Esophagus squamous epithelium (tissue), 4 donors: ENCODE measurements around the gene TBXA2R.

Experiments
- POLR2A ChIP-seq, 4 donors: fragments of 450-650 bp; IDR thresholded peaks; one replicate each; pipeline ENCODE4 v1.6.1; 2017; ENCODE audit warnings: antibody characterized with exemption in 4 of 4, mild to moderate bottlenecking in 4 of 4, moderate library complexity in 3 of 4
- TF ChIP-seq, protein P1 (sequence below), 6 experiments: fragments of 450-650 bp in 4 of 6; fragments of 200-600 bp in 2 of 6; sonication (generic) in 2 of 6; IDR thresholded peaks; one replicate each; pipeline ENCODE4 v1.5.1; 2016 to 2019; ENCODE audit warnings: antibody characterized with exemption in 6 of 6, mild to moderate bottlenecking in 4 of 6, moderate library complexity in 4 of 6

DNA sequence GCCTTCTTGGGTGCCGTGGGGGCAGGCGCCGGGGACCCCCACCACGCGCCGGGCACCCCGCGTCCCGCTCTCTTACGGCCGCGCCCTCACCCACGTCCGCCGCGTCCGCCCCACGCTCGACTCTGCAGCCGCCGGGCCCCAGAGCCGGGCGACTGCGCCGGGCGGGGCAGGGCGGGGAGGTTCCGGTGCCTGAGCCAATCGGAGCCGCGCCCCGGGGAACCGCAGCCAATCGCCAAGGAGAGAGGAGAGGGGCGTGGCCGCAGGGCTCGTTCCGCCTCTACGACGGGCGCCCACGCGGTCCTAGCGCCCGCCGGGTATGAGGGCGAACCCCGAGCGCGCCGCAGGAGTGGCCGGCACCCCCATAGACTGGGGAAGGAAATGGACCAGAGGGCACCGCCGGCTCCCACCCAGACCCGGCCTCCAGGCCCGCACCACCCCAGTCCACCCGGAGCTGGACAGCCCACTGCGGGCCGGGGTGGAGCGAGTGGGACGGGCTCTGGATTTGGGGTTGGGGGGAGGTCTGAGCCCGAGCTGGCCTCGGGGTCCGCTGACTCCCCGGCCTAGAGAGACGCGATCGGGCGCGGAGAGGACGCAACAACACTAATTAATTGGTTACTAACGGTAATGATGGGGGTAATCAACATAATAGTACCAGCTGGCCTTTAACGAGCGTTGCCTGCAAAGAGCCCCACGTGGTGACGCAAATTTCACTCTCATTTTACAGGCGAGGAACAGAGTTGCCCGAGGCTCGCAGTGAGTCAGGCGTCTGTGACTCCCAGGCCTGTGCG is 49.0 kb downstream of the TBXA2R start, which contains the start of gene MFSD12:
- TF ChIP-seq, protein P1, sequence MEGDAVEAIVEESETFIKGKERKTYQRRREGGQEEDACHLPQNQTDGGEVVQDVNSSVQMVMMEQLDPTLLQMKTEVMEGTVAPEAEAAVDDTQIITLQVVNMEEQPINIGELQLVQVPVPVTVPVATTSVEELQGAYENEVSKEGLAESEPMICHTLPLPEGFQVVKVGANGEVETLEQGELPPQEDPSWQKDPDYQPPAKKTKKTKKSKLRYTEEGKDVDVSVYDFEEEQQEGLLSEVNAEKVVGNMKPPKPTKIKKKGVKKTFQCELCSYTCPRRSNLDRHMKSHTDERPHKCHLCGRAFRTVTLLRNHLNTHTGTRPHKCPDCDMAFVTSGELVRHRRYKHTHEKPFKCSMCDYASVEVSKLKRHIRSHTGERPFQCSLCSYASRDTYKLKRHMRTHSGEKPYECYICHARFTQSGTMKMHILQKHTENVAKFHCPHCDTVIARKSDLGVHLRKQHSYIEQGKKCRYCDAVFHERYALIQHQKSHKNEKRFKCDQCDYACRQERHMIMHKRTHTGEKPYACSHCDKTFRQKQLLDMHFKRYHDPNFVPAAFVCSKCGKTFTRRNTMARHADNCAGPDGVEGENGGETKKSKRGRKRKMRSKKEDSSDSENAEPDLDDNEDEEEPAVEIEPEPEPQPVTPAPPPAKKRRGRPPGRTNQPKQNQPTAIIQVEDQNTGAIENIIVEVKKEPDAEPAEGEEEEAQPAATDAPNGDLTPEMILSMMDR (IDR thresholded peaks at IDR 0.05) = no peak
- TF ChIP-seq POLR2A (IDR thresholded peaks at IDR 0.05) = peak in 3 of 4 donors; percentile 82 to 89 (median 85)
